BLaER1 treated with 17β-estradiol and CSF1 and Interleukin-3, amounts not matched to agents 10 nM and 100 nM (cell line): Measurements from ENCODE around the gene NOXO1.
A peak's percentile ranks its signal among the peaks of the same experiment; 100 is the strongest.
"Not testable (repeated sequence)": the region's sequence is repeated elsewhere in the genome, so short reads cannot be mapped to it uniquely, and the experiment has no call there.

ENCODE experiments used
- H3K27ac ChIP-seq, 11 experiments: shearing (Covaris generic); formaldehyde crosslinking; 2 replicates each; pipeline ENCODE4 v1.8.1; 2022
- H3K27me3 ChIP-seq, 11 experiments: shearing (Covaris generic); formaldehyde crosslinking; 2 replicates each; pipeline ENCODE4 v1.8.1; 2022
- H3K36me3 ChIP-seq, 11 experiments: shearing (Covaris generic); formaldehyde crosslinking; 2 replicates each; pipeline ENCODE4 v1.8.1; 2022
- H3K4me1 ChIP-seq, 10 experiments: shearing (Covaris generic); formaldehyde crosslinking; 2 replicates each; pipeline ENCODE4 v1.8.1; 2022
- H3K4me2 ChIP-seq, 11 experiments: shearing (Covaris generic); formaldehyde crosslinking; 2 replicates each; pipeline ENCODE4 v1.8.1; 2022
- H3K4me3 ChIP-seq, 10 experiments: shearing (Covaris generic); formaldehyde crosslinking; 2 replicates each; pipeline ENCODE4 v1.8.1; 2022
- H3K9ac ChIP-seq, 11 experiments: shearing (Covaris generic); formaldehyde crosslinking; 2 replicates each; pipeline ENCODE4 v1.8.1; 2022
- H3K9me3 ChIP-seq, 11 experiments: shearing (Covaris generic); formaldehyde crosslinking; replicated peaks in 1 of 11; 2 replicates each; pipeline ENCODE4 v1.8.1; 2022
- H4K20me1 ChIP-seq, 11 experiments: shearing (Covaris generic); formaldehyde crosslinking; 2 replicates each; pipeline ENCODE4 v1.8.1; 2022
- Cebpa-rat ChIP-seq, 11 experiments: shearing (Covaris generic); IDR thresholded peaks; 2 replicates each; pipeline ENCODE4 v1.8.1; 2022

The NOXO1 gene

GRCh38 chr16:1965396-1966001 lies 15.8 kb downstream of the NOXO1 start:
- Histone ChIP-seq H3K27me3 (no peaks in the 10 kb centered on the region), H3K36me3 (peaks cover 21 to 48% (median 32%) of the 10 kb centered on the region in 11 experiments), H3K9ac (peak overlapping the region; percentile 93 to 100 (median 97)), H3K4me1 (peaks cover 42 to 51% (median 46%) of the 10 kb centered on the region in 10 experiments), H3K4me3 (peak overlapping the region; percentile 80 to 100 (median 90)), H3K9me3 (no peaks in the 10 kb centered on the region; a peak in 1 of 22 replicates), H3K4me2 (peak overlapping the region; percentile 90 to 99 (median 95)), H4K20me1 (peaks cover 32 to 54% (median 40%) of the 10 kb centered on the region in 11 experiments), H3K27ac (peak overlapping the region; percentile 90 to 99 (median 94))
- no peak for TF ChIP-seq Cebpa-rat (IDR thresholded peaks at IDR 0.05)

- peaks cover 43 to 50% (median 47%) of the 10 kb centered on the region in 10 experiments for H3K4me1 ChIP-seq
- peaks cover 32 to 60% (median 44%) of the 10 kb centered on the region in 11 experiments for H4K20me1 ChIP-seq
- peak within 1 kb of the TSS; percentile 91 to 99 (median 97) for H3K4me2 ChIP-seq
- H3K36me3 ChIP-seq: peaks cover 21 to 48% (median 32%) of the 10 kb centered on the region in 11 experiments
- peak within 1 kb of the TSS; percentile 90 to 99 (median 94) for H3K27ac ChIP-seq
- H3K27me3 ChIP-seq: no peaks in the 10 kb centered on the region
- TF ChIP-seq Cebpa-rat (IDR thresholded peaks at IDR 0.05): no peak
- no peaks in the 10 kb centered on the region; a peak in 1 of 22 replicates for H3K9me3 ChIP-seq
- peak within 1 kb of the TSS; percentile 80 to 100 (median 90) for H3K4me3 ChIP-seq
- peak within 1 kb of the TSS; percentile 93 to 100 (median 97) for H3K9ac ChIP-seq
These were observed 16.5 kb downstream of the NOXO1 start, which contains the start of gene RPS2 for GRCh38 chr16:1964506-1965395. RPS2 (minus strand) TSS chr16:1964826; CDS start chr16:1964625, 201 bp downstream.

DNA sequence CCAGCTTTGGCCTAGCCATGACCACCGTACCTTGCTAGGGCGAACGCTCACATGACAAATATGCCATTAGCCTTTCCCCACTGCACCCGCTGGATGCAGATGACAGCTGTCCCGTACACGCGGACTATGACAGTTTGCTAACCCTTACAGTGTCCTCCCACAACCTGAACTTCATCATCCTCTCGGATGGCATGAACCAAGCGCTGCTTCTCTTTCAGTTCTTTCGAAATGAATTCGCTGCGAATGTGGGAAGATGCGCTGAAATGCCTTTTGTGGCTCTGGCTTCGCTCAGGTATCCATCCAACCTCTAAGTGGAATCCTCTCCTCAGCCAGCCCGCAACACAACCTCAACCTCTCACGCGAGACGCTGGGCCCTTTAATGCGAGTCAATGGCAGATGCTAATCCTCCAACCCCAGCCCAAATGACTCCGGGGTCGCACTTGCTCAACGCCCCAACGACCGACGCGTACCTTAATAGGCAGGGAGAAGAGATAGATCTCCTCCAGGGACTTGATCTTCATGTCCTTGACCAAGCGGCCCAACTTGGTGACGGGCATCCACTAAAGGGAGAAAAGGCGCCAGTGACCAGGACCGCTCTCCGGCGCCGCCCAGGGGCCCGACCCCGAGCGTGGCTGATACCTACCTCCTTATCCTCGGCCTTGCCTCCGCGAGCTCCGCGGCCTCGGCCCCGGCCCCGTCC lies 17.3 kb downstream of the NOXO1 start:
- H3K36me3 ChIP-seq: peaks cover 21 to 48% (median 32%) of the 10 kb centered on the region in 11 experiments

GRCh38 chr16:1962161-1963153 lies 18.8 kb downstream of the NOXO1 start:
- Histone ChIP-seq H3K4me2 (peak overlapping the region; percentile 79 to 97 (median 96)), H3K9ac (peak overlapping the region; percentile 93 to 100 (median 97)), H3K4me3 (peak overlapping the region; percentile 80 to 100 (median 90)), H4K20me1 (peaks cover 32 to 60% (median 44%) of the 10 kb centered on the region in 11 experiments), H3K36me3 (peaks cover 21 to 48% (median 32%) of the 10 kb centered on the region in 11 experiments), H3K4me1 (peaks cover 47 to 55% (median 52%) of the 10 kb centered on the region in 10 experiments), H3K27ac (peak overlapping the region in 9 of 11 experiments; percentile 90 to 99 (median 96); a peak in 17 of 22 replicates)
- not testable (repeated sequence) for H3K27me3 ChIP-seq, H3K9me3 ChIP-seq

More for the DNA sequence above, 17.3 kb downstream of the NOXO1 start:
- Histone ChIP-seq H3K9me3 (no peaks in the 10 kb centered on the region; a peak in 1 of 22 replicates), H3K27me3 (no peaks in the 10 kb centered on the region), H3K27ac (peak overlapping the region; percentile 90 to 99 (median 94)), H3K4me3 (peak overlapping the region; percentile 80 to 100 (median 90)), H3K4me1 (peaks cover 45 to 51% (median 48%) of the 10 kb centered on the region in 10 experiments), H4K20me1 (peaks cover 32 to 60% (median 44%) of the 10 kb centered on the region in 11 experiments), H3K4me2 (peak overlapping the region; percentile 79 to 97 (median 96)), H3K9ac (peak overlapping the region; percentile 93 to 100 (median 97))
- TF ChIP-seq Cebpa-rat (IDR thresholded peaks at IDR 0.05): no peak

DNA sequence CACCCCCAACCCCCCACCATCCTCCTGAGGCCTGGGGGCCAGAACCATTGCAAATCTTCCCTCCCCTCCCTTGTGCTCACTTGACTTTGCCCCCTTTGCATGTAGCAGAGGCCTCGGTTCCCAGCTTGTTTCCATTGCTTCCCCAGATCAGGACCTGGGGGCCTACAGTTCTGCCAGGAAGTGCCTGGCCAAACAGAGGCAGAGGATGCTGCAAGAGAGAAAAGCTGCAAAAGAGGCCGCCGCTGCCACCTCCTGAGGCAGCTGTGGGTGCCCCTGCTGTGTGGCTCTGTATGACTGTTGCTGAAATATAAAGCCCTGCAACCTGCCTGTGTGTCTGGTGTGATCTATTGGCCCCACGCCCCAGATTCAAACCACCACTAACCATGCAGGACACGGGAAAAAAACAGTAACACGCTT lies 19.6 kb downstream of the NOXO1 start:
- H3K4me3 ChIP-seq: peak overlapping the region in 8 of 10 experiments; percentile 80 to 100 (median 92); a peak in 16 of 20 replicates
- peaks cover 32 to 59% (median 44%) of the 10 kb centered on the region in 11 experiments for H4K20me1 ChIP-seq
- H3K9ac ChIP-seq: peak overlapping the region in 10 of 11 experiments; percentile 93 to 100 (median 96); a peak in 17 of 22 replicates
- H3K27ac ChIP-seq: 0 out of 22 replicates have a peak overlapping the region, but pooled peaks of 2 of the 11 experiments have one; percentile 1 to 99
- peak overlapping the region; percentile 55 to 97 (median 96); a peak in 21 of 22 replicates for H3K4me2 ChIP-seq
- H3K36me3 ChIP-seq: peaks cover 21 to 42% (median 31%) of the 10 kb centered on the region in 11 experiments
- no peaks in the 10 kb centered on the region for H3K27me3 ChIP-seq
- peaks cover 47 to 54% (median 51%) of the 10 kb centered on the region in 10 experiments for H3K4me1 ChIP-seq
- no peak for TF ChIP-seq Cebpa-rat (IDR thresholded peaks at IDR 0.05)
- no peaks in the 10 kb centered on the region; a peak in 1 of 22 replicates for H3K9me3 ChIP-seq

GRCh38 chr16:1960665-1961630 lies 20.3 kb downstream of the NOXO1 start:
- TF ChIP-seq Cebpa-rat (IDR thresholded peaks at IDR 0.05): no peak
- Histone ChIP-seq H3K36me3 (peaks cover 21 to 34% (median 30%) of the 10 kb centered on the region in 11 experiments), H3K27me3 (no peaks in the 10 kb centered on the region), H3K27ac (peak overlapping the region in 9 of 11 experiments; percentile 18 to 92 (median 88); a peak in 16 of 22 replicates), H3K4me2 (peak overlapping the region; percentile 79 to 97 (median 95)), H3K4me3 (peak overlapping the region; percentile 70 to 96 (median 88)), H3K4me1 (peaks cover 40 to 47% (median 44%) of the 10 kb centered on the region in 10 experiments), H3K9me3 (no peaks in the 10 kb centered on the region; a peak in 1 of 22 replicates), H3K9ac (peak overlapping the region; percentile 87 to 97 (median 92); a peak in 21 of 22 replicates), H4K20me1 (peaks cover 32 to 53% (median 44%) of the 10 kb centered on the region in 11 experiments)
